Keratinocyte (primary cell): ENCODE data around the gene ZNF76. TPM values are rescaled to one million over a fixed set of nuclear protein-coding genes. Genes with fewer than 3 reads are reported as not detected.

Experiments used
- DNase-seq: peaks from one replicate; pipeline ENCODE4 v3.0.0-alpha.2; 2011; ENCODE audit warnings: low read depth, missing footprints, low spot score
- FAIRE-seq: peaks from 2 replicates; lab custom pipeline; 2011; peaks lifted over from hg19 to GRCh38; lab: Jason Lieb, UNC
- H2AFZ ChIP-seq: 2 replicates; pipeline ENCODE4 v1.6.0; 2012; ENCODE audit warnings: low read length, control low read depth, inconsistent platforms; ENCODE audit not compliant: control insufficient read depth
- H3K27ac ChIP-seq: 2 replicates; pipeline ENCODE4 v1.5.1; 2011; ENCODE audit warnings: low read length; ENCODE audit not compliant: control insufficient read depth, insufficient read depth
- H3K27me3 ChIP-seq: 3 replicates; pipeline ENCODE4 v1.6.0; 2011; ENCODE audit warnings: low read length; ENCODE audit not compliant: control insufficient read depth, insufficient read depth; ENCODE audit errors: extremely low read depth
- H3K36me3 ChIP-seq, 2 experiments: 2 replicates in 1 of 2; 3 replicates in 1 of 2; pipeline ENCODE4 v1.5.1; 2011; ENCODE audit warnings: low read length in 2 of 2, mild to moderate bottlenecking in 1 of 2; ENCODE audit not compliant: control insufficient read depth in 2 of 2, insufficient read depth in 2 of 2; ENCODE audit errors: extremely low read depth in 1 of 2
- H3K4me1 ChIP-seq: 3 replicates; pipeline ENCODE4 v1.5.1; 2011; ENCODE audit warnings: low read length; ENCODE audit not compliant: control insufficient read depth, insufficient read depth; ENCODE audit errors: extremely low read depth
- H3K4me2 ChIP-seq: 3 replicates; pipeline ENCODE4 v1.6.0; 2011; ENCODE audit warnings: low read depth, low read length; ENCODE audit not compliant: control insufficient read depth, insufficient read depth; ENCODE audit errors: extremely low read depth
- H3K4me3 ChIP-seq, 3 experiments: fragments of 200-600 bp in 1 of 3; sonication (generic) in 1 of 3; 2 replicates in 2 of 3; 3 replicates in 1 of 3; pipeline ENCODE4 v1.5.1; 2011 to 2016; ENCODE audit warnings: low read length in 3 of 3, mild to moderate bottlenecking in 3 of 3, control low read depth in 2 of 3, inconsistent platforms in 1 of 3, low read depth in 1 of 3, mixed read lengths in 1 of 3, mixed run types in 1 of 3, moderate library complexity in 1 of 3; ENCODE audit not compliant: control insufficient read depth in 2 of 3, insufficient read depth in 2 of 3; ENCODE audit errors: extremely low read depth in 1 of 3
- H3K79me2 ChIP-seq: 2 replicates; pipeline ENCODE4 v1.6.0; 2012; ENCODE audit warnings: low read length; ENCODE audit not compliant: control insufficient read depth, insufficient read depth
- H3K9ac ChIP-seq: 3 replicates; pipeline ENCODE4 v1.6.0; 2011; ENCODE audit warnings: low read length; ENCODE audit not compliant: control insufficient read depth, insufficient read depth; ENCODE audit errors: extremely low read depth
- H3K9me1 ChIP-seq: 3 replicates; pipeline ENCODE4 v1.6.0; 2011; ENCODE audit warnings: low read length; ENCODE audit not compliant: control insufficient read depth, insufficient read depth; ENCODE audit errors: extremely low read depth
- H3K9me3 ChIP-seq: 2 replicates; pipeline ENCODE4 v1.5.1; 2012; ENCODE audit warnings: low read depth, low read length; ENCODE audit not compliant: control insufficient read depth
- H4K20me1 ChIP-seq: 3 replicates; pipeline ENCODE4 v1.6.0; 2011; ENCODE audit warnings: low read length; ENCODE audit not compliant: control insufficient read depth, insufficient read depth; ENCODE audit errors: extremely low read depth
- CTCF ChIP-seq, 3 experiments: IDR thresholded peaks in 1 of 3; conservative IDR thresholded peaks in 1 of 3; optimal IDR thresholded peaks in 1 of 3; 2 replicates in 2 of 3; 3 replicates in 1 of 3; pipeline versions ENCODE3 to v1.5.1; 2011; ENCODE audit warnings: low read length in 3 of 3, mild to moderate bottlenecking in 3 of 3, moderate library complexity in 2 of 3, control low read depth in 1 of 3, inconsistent platforms in 1 of 3; ENCODE audit not compliant: insufficient read depth in 2 of 3; ENCODE audit errors: extremely low read depth in 1 of 3
- EZH2 ChIP-seq: IDR thresholded peaks from one replicate; pipeline ENCODE4 v1.6.1; 2012; ENCODE audit warnings: inconsistent platforms, mild to moderate bottlenecking, low read length, moderate library complexity
- dilution Hi-C: fragments of 300-500 bp; cut with MboI; formaldehyde crosslinking; loops from one replicate; pipeline ENCODE4 v1.7.0; 2020; ENCODE audit warnings: low sequenced_read_pairs; ENCODE audit not compliant: extremely low pct_ligation_motif_present
- polyA plus RNA-seq, 5 experiments: library from polyadenylated mRNA; depleted of rRNA in 3 of 5; stranded (reverse) in 3 of 5; stranded (forward) in 1 of 5; unstranded in 1 of 5; fragments of >200 nt; gene quantifications; 1 replicate in 1 of 5; 2 replicates in 3 of 5; 3 replicates in 1 of 5; pipeline versions ENCODE4 v1.2.1 to v1.2.3, GENCODE V29; 2011 to 2012; ENCODE audit warnings: missing spikeins in 2 of 5, low read depth in 1 of 5, low replicate concordance in 1 of 5

ZNF76 gene
- polyA plus RNA-seq, 1 donor (not counting 4 experiments of a cell fraction or from before 2014, with no cell fraction given), result 7.2 TPM

- no peak for TF ChIP-seq EZH2
- TF ChIP-seq CTCF (optimal IDR thresholded peaks at IDR 0.05 in 1 of 3, IDR thresholded peaks at IDR 0.05 in 1 of 3, conservative IDR thresholded peaks at IDR 0.05 in 1 of 3; ENCODE audit: extremely low read depth in 1 of 3, insufficient read depth in 2 of 3, low read length in 3 of 3), result no peak
- H3K9me3 ChIP-seq, result no peaks in the 10 kb centered on the region
- H2AFZ ChIP-seq, result no peak overlapping the region
- no peaks in the 10 kb centered on the region for H3K27me3 ChIP-seq
- peaks cover 20% of the 10 kb centered on the region for H3K4me1 ChIP-seq
- peaks cover 4 to 10% of the 10 kb centered on the region in 2 experiments for H3K36me3 ChIP-seq
- H3K9ac ChIP-seq, result no peak overlapping the region
- H3K9me1 ChIP-seq, result peaks cover 4% of the 10 kb centered on the region
- DNase-seq, result no peak
- dilution Hi-C loops, result no loop called here
- peaks cover 37% of the 10 kb centered on the region for H3K79me2 ChIP-seq
- no peak for FAIRE-seq
- H3K27ac ChIP-seq, result peak overlapping the region; percentile 62
- H3K4me2 ChIP-seq, result peak overlapping the region; percentile 73
- no peak overlapping the region for H3K4me3 ChIP-seq
- no peaks in the 10 kb centered on the region for H4K20me1 ChIP-seq
These were observed 82.0 kb downstream of the ZNF76 start for GRCh38 chr6:35341557-35341956.

DNA sequence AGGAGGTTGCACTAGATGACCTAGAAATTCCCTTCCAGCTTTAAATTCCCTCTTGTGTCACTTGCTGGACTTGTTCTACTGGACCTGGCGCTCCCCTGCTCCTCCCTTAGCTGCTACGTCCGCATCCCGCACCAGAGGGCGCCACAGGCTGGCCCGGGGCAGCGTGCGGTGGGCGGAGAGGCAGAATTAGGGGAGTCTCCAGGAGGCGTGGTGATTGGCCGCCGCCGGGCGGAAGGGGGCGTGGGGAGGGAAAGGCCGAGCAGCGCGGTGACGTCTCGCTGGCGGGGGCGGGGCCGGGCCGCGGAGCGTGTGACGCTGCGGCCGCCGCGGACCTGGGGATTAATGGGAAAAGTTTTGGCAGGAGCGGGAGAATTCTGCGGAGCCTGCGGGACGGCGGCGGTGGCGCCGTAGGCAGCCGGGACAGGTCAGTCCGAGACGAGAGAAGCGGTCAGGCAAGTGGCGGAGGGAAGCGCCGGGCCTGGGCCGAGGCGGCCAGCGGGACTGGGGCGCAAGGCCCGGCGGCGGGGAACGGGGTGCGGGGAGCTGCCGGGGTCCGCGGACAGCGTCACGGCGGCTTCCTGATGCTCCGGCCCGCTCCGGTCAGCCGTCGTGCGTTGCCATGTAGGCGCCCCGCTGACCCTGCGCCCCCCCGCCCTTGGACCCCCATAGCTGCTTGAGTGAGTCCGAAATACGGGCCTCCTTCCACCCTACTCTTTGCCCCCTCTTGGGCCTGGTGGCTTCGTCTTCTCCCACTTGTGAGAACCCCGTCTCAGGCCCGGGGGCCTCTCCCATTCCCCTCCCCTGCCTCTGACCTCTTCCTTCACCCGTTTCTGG, 82.9 kb downstream of the ZNF76 start, which contains the start of gene PPARD:
PPARD (plus strand) TSS at position 301 of the 834 bp plus-strand sequence. CDS start 68,530 bp downstream, outside the sequence.
- H4K20me1 ChIP-seq, result no peaks in the 10 kb centered on the region
- dilution Hi-C loops, result no loop called here
- H3K36me3 ChIP-seq, result peaks cover 4 to 18% of the 10 kb centered on the region in 2 experiments
- peaks cover 20% of the 10 kb centered on the region for H3K4me1 ChIP-seq
- no peaks in the 10 kb centered on the region for H3K9me3 ChIP-seq
- H3K27me3 ChIP-seq, result no peaks in the 10 kb centered on the region
- FAIRE-seq (no peak), DNase-seq (peak; percentile 85)
- peak within 1 kb of the TSS; percentile 82 for H2AFZ ChIP-seq
- TF ChIP-seq EZH2 (no peak), CTCF (optimal IDR thresholded peaks at IDR 0.05 in 1 of 3, IDR thresholded peaks at IDR 0.05 in 1 of 3, conservative IDR thresholded peaks at IDR 0.05 in 1 of 3; ENCODE audit: extremely low read depth in 1 of 3, insufficient read depth in 2 of 3, low read length in 3 of 3) (peak; percentile 91 to 97 (median 94))
- H3K79me2 ChIP-seq, result peaks cover 40% of the 10 kb centered on the region
- H3K4me2 ChIP-seq, result peak within 1 kb of the TSS; percentile 99
- H3K27ac ChIP-seq, result peak within 1 kb of the TSS; percentile 82
- peaks cover 5% of the 10 kb centered on the region for H3K9me1 ChIP-seq
- peak within 1 kb of the TSS; percentile 87 for H3K9ac ChIP-seq
- peak within 1 kb of the TSS; percentile 68 to 90 (median 81) for H3K4me3 ChIP-seq
